Measurements from ENCODE around the gene TMCC1. TPM values are rescaled to one million over a fixed set of nuclear protein-coding genes. Genes with fewer than 3 reads are reported as not detected.

The TMCC1 gene
- total and polyA plus RNA-seq, 9 donors: 26.8 to 37.8 (median 30.9) TPM

DNA sequence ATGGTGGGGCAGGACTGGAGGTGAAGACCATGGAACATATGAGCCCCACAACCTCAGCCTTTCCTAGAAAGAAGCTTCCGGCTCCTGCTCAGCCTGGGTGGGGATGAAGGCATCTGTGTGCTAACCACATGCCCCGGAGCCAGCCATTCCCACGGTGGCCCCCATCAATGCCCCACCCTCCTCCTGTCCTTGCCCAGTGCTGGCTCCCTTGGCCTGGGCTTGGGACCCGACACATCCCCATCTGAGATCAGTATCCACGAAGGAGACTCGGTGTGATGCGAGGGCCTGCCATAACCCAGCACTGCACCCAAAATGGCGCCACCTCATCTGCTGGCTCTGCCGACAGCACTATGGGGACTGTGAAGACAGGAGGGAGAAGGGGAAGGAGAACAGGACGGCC, 270.6 kb downstream of the TMCC1 start:
- H3K36me3 ChIP-seq (ENCODE audit: control insufficient read depth, insufficient read depth, low read length): no peaks in the 10 kb centered on the region
- WGBS (ENCODE audit: insufficient coverage): 87% methylated on average over 10 of the region's 10 CpGs
- H3K27me3 ChIP-seq (ENCODE audit: control insufficient read depth, insufficient read depth, low read length): no peaks in the 10 kb centered on the region
- peaks cover 81% of the 10 kb centered on the region for H3K4me1 ChIP-seq (ENCODE audit: control insufficient read depth, insufficient read depth, low read length)
- DNase-seq: peak; percentile 30
- no peak overlapping the region for H3K4me3 ChIP-seq (ENCODE audit: low read length)
- H3K9me3 ChIP-seq (replicated peaks; ENCODE audit: control insufficient read depth, low read depth, low read length): no peaks in the 10 kb centered on the region
- H3K27ac ChIP-seq (ENCODE audit: low read length): peak overlapping the region; percentile 86

DNA sequence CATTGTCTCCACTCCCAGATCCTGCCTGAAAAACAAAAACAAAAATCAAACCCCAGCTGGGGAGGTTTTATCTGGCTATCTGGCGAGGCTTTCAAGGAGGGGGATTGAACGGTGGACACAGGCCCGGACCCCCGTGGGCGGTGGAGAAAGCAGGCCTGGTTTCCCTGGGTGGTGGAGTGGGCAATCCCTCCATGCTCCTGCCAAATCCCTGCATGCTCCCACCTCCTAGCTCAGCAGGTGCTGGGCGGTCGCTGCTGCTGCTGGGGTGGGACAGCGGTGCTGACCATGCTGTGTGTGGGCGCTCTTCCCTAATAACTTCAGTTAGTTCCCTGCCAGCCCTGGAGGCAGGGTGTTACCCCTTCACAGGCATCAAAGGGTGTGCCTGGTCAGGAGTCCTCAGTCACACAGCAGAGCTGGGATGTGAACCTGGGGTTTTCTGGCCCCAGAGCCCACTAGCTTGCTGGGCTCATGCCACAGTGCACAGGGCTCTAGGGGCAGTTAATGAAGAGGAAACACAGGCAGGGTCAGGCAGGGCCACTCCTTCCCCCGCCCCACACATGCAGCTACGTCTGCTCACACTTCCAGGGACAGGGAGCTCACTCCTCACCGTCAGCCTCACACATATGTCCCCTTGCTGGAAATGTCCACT, 271.2 kb downstream of the TMCC1 start:
- peaks cover 75% of the 10 kb centered on the region for H3K4me1 ChIP-seq (ENCODE audit: control insufficient read depth, insufficient read depth, low read length)
- 55% methylated on average over 6 of the region's 12 CpGs for WGBS (ENCODE audit: insufficient coverage)
- peak; percentile 48 for DNase-seq

DNA sequence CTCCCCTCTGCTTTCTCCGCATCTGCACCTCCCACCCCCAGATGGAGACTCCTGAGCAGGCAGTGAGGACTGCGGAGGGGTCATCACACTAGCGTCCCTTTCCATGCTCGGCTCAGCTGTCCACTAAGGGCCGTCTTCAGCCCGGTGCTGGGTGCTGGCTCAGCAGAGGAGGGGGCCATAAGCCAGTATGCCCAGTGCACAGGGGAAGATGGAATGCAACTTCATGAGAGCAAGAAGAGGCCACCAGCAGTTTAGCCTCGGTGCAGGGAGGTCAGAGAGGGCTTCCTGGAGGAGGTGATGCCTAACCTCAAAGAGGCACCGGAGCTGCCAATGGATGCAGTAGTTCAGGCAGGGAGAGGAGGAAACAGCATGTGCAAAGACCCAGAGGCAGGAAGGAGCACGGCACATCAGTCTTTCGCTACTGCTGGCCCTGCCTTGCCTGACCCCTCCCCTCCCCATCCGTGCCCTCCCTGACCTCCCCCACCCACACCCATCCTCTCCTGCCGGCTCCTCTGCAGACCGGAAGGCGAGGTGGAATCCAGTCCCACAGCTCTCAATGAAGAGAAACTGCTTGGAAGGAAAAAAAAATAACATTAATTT, 271.8 kb downstream of the TMCC1 start:
- Histone ChIP-seq H3K4me3 (ENCODE audit: low read length) (no peak overlapping the region), H3K4me1 (ENCODE audit: control insufficient read depth, insufficient read depth, low read length) (peaks cover 75% of the 10 kb centered on the region), H3K9me3 (replicated peaks; ENCODE audit: control insufficient read depth, low read depth, low read length) (no peaks in the 10 kb centered on the region), H3K27me3 (ENCODE audit: control insufficient read depth, insufficient read depth, low read length) (no peaks in the 10 kb centered on the region), H3K36me3 (ENCODE audit: control insufficient read depth, insufficient read depth, low read length) (no peaks in the 10 kb centered on the region), H3K27ac (ENCODE audit: low read length) (peak overlapping the region; percentile 86)
- WGBS (ENCODE audit: insufficient coverage): 81% methylated on average over 7 of the region's 14 CpGs
- no peak for DNase-seq

More for the DNA sequence above, 271.2 kb downstream of the TMCC1 start:
- H3K4me3 ChIP-seq (ENCODE audit: low read length): no peak overlapping the region
- H3K27ac ChIP-seq (ENCODE audit: low read length): peak overlapping the region; percentile 86
- H3K9me3 ChIP-seq (replicated peaks; ENCODE audit: control insufficient read depth, low read depth, low read length): no peaks in the 10 kb centered on the region
- no peaks in the 10 kb centered on the region for H3K36me3 ChIP-seq (ENCODE audit: control insufficient read depth, insufficient read depth, low read length)
- H3K27me3 ChIP-seq (ENCODE audit: control insufficient read depth, insufficient read depth, low read length): no peaks in the 10 kb centered on the region

DNA sequence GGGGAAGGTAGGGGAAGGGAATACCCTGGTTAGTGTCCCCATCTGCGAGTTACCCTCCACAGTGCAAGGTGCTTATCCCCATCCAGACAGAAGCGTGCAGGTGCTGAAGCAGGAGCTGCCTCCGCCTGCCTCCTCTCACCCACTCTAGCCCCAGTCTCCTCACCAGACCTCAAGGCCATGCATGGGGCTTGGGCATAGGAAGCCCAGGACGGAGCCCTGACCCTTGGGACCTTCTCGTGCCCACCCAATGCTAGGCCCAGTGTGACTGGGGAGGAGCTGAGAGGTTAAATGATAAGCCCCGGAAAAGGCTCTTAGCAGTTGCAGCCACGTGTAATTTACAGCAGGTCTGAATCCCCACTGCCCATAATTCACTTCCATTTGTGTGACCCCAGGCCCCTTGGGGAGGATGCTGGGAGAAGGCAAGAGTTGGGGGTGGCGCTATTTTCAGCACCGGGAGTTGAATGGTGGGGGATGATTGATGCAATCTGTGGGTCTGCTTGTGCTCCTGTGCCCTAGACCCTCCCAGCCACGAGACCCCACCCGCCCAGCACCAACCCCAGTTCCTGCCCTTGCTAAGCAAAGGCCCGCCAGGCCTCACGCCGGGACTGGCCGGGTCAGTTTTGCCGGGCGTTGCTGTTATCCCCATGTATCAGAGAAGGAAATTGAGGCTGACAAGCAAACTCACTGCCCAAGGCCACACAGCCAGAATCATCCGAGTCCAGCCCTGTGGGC, 272.5 kb downstream of the TMCC1 start:
- H3K27me3 ChIP-seq (ENCODE audit: control insufficient read depth, insufficient read depth, low read length): no peaks in the 10 kb centered on the region
- H3K4me1 ChIP-seq (ENCODE audit: control insufficient read depth, insufficient read depth, low read length): peaks cover 77% of the 10 kb centered on the region
- no peak overlapping the region for H3K4me3 ChIP-seq (ENCODE audit: low read length)
- H3K36me3 ChIP-seq (ENCODE audit: control insufficient read depth, insufficient read depth, low read length): no peaks in the 10 kb centered on the region
- H3K27ac ChIP-seq (ENCODE audit: low read length): no peak overlapping the region
- DNase-seq: peak; percentile 8
- 35% methylated on average over 5 of the region's 18 CpGs for WGBS (ENCODE audit: insufficient coverage)
- no peaks in the 10 kb centered on the region for H3K9me3 ChIP-seq (replicated peaks; ENCODE audit: control insufficient read depth, low read depth, low read length)

DNA sequence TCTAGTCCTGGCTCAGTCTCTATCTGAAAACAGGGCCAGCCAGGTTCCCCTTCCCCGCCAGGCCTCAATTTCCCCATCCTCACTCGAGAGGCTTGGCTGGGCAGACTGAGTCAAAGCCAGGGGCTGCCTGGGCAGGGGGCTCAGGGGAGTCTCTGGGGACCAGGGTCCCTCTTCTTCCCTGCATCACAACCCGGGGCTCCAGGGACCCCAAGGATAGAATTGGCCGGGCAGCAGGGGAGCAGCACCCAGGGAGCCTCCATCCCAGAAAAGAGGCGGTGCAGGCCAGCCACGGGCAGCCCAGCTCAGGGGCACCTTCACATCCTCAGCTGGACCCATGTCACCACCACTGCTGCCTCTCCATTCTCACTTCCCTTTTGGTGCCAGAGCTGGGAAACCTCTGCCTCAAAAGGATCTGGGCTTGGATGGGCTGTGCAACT, 273.8 kb downstream of the TMCC1 start:
- peak; percentile 39 for DNase-seq
- H3K27ac ChIP-seq (ENCODE audit: low read length): peak overlapping the region; percentile 76

DNA sequence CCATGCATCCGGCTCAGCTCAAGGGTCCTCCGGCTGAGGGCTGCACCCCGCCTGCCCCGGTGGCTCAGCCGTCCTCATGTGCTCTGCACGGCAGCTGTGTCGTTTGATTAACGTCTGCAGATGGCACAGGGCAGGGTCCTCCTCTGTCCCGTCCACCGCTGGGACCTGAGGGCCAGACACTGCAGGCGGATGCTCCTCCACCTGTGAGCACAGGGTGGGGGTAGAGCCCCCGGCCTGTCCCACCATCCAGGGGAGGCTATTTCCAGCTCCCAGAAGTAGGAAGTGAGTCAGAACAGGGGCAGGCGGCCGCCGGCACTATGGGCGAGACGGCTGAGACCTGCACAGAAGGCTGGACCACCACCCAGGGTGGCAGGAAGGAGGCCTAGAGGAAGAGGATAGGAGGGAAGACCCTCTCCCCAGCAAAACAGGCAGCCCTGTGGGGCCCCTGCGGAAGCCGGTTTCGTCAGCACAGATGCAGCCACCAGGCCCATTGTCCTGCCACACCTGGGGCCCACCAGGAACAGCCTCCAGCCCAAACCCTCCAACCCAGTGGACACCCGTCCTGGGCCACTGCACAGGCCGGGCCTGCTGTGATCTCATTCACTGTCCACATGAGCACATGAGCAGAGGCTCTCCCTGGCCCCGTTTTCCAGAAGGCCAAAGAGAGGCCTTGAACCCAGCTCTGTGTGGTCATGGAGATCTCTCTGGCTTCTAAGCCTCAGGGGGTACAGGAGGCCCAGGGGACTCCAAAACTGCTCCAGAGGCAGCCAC, 274.4 kb downstream of the TMCC1 start:
- H3K27ac ChIP-seq (ENCODE audit: low read length): peak overlapping the region; percentile 76
- 29% methylated on average over 17 of the region's 23 CpGs for WGBS (ENCODE audit: insufficient coverage)
- no peak overlapping the region for H3K4me3 ChIP-seq (ENCODE audit: low read length)

More for the DNA sequence above, 273.8 kb downstream of the TMCC1 start:
- Histone ChIP-seq H3K9me3 (replicated peaks; ENCODE audit: control insufficient read depth, low read depth, low read length) (no peaks in the 10 kb centered on the region), H3K36me3 (ENCODE audit: control insufficient read depth, insufficient read depth, low read length) (no peaks in the 10 kb centered on the region), H3K4me3 (ENCODE audit: low read length) (no peak overlapping the region), H3K4me1 (ENCODE audit: control insufficient read depth, insufficient read depth, low read length) (peaks cover 72% of the 10 kb centered on the region), H3K27me3 (ENCODE audit: control insufficient read depth, insufficient read depth, low read length) (no peaks in the 10 kb centered on the region)
- 77% methylated on average over 5 of the region's 6 CpGs for WGBS (ENCODE audit: insufficient coverage)

DNA sequence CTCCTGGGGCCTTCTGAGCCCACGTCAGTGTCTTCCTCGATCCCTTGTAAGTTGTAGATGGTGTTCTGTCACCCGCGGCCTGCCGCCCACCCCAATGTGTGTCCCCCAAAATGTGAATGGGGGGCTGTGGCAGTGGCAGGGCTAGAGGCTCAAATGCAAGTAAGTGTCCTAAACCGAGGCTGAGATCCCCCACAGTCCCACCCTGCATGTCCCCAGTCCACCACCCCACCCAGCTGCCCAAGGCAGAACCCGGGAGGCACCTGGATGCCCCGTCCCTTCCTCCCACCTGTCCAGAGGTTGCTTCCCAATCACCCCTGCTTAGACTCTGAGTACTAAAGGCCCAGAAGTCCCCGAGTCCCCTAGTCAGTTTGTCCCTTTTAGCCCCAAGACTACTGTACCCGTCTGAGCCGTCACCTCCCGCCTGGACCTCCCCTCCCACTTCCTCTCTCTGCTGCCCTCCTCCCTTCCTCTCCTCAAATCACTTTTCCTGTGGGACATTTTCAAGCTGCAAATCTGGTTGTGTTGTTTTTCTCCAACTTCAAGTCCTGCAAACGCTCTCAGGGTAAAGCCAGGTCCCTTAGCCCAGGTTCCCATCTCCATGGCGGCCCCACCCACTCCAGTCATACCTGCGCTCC, 275.2 kb downstream of the TMCC1 start:
- 38% methylated on average over 10 of the region's 15 CpGs for WGBS (ENCODE audit: insufficient coverage)
- Histone ChIP-seq H3K27ac (ENCODE audit: low read length) (peak overlapping the region; percentile 76), H3K9me3 (replicated peaks; ENCODE audit: control insufficient read depth, low read depth, low read length) (no peaks in the 10 kb centered on the region), H3K27me3 (ENCODE audit: control insufficient read depth, insufficient read depth, low read length) (no peaks in the 10 kb centered on the region), H3K4me3 (ENCODE audit: low read length) (no peak overlapping the region), H3K36me3 (ENCODE audit: control insufficient read depth, insufficient read depth, low read length) (no peaks in the 10 kb centered on the region), H3K4me1 (ENCODE audit: control insufficient read depth, insufficient read depth, low read length) (peaks cover 66% of the 10 kb centered on the region)
- peak; percentile 42 for DNase-seq

More for the DNA sequence above, 274.4 kb downstream of the TMCC1 start:
- Histone ChIP-seq H3K27me3 (ENCODE audit: control insufficient read depth, insufficient read depth, low read length) (no peaks in the 10 kb centered on the region), H3K9me3 (replicated peaks; ENCODE audit: control insufficient read depth, low read depth, low read length) (no peaks in the 10 kb centered on the region), H3K4me1 (ENCODE audit: control insufficient read depth, insufficient read depth, low read length) (peaks cover 73% of the 10 kb centered on the region), H3K36me3 (ENCODE audit: control insufficient read depth, insufficient read depth, low read length) (no peaks in the 10 kb centered on the region)
- DNase-seq: peak; percentile 21

DNA sequence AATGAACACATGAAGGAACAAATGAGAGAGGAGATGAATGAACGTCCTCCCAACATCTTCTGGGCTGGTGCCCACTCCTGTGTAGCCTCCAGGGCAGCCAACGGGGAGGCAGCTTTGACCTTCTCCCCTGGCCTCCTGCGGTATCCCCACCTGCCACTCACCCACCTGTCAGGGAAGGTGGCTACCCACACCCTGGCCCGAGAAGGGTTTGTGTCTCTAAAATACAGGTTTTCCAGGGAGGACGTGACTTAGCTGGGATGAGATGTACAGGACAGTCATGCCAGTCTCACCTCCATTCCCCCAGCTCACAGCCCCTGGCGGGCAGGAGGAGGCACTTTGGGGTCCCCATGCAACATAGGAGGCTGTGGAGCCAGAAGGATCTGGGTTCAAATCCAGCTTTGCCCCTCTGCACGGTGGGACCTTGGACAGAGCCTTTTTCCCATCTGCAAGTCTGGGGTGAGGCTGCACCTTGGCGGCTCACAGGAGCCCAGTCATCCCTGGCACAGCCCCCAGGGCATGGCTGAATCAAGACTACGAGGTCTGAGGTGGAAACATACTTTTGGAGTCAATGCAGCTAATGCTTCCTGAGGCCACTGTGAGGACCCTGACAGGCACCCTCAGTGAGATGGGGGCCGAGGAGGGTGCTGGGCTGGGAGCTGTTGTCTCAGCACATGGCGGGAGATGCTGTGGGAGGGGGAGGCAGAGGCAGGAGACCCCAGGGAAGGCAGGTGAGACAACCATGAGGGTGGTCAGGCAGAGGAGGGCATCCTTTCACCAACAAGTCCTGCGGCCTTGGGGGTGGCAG, 275.9 kb downstream of the TMCC1 start:
- H3K4me1 ChIP-seq (ENCODE audit: control insufficient read depth, insufficient read depth, low read length): peaks cover 64% of the 10 kb centered on the region
- WGBS (ENCODE audit: insufficient coverage): 76% methylated on average over 8 of the region's 12 CpGs
- H3K36me3 ChIP-seq (ENCODE audit: control insufficient read depth, insufficient read depth, low read length): no peaks in the 10 kb centered on the region
- DNase-seq: no peak
- H3K27ac ChIP-seq (ENCODE audit: low read length): no peak overlapping the region
- H3K9me3 ChIP-seq (replicated peaks; ENCODE audit: control insufficient read depth, low read depth, low read length): no peaks in the 10 kb centered on the region
- no peaks in the 10 kb centered on the region for H3K27me3 ChIP-seq (ENCODE audit: control insufficient read depth, insufficient read depth, low read length)
- no peak overlapping the region for H3K4me3 ChIP-seq (ENCODE audit: low read length)

DNA sequence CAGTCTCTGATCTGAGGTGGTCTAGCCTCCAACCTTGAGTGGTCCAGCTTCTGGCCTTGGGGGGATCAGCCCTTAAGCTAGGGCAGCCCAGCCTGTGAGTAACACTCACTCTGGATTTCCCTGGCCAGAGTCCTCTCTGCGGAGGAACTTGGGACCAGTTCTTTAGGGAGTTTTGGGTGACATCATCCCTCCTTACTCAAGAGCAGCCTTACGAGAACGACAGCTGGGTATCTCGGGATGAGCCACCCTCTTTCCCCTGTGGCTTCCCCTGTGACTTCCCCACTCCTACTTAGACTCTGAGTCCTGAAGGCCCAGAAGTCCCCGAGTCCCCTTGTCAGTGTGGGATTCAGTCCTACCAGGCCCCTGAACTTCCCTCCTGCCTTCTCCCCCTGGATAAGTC, 276.8 kb downstream of the TMCC1 start:
- Histone ChIP-seq H3K27me3 (ENCODE audit: control insufficient read depth, insufficient read depth, low read length) (no peaks in the 10 kb centered on the region), H3K9me3 (replicated peaks; ENCODE audit: control insufficient read depth, low read depth, low read length) (no peaks in the 10 kb centered on the region), H3K36me3 (ENCODE audit: control insufficient read depth, insufficient read depth, low read length) (no peaks in the 10 kb centered on the region), H3K4me1 (ENCODE audit: control insufficient read depth, insufficient read depth, low read length) (peaks cover 66% of the 10 kb centered on the region), H3K4me3 (ENCODE audit: low read length) (no peak overlapping the region), H3K27ac (ENCODE audit: low read length) (no peak overlapping the region)
- peak; percentile 60 for DNase-seq
- WGBS (ENCODE audit: insufficient coverage): 45% methylated on average over 4 of the region's 5 CpGs
